GM20431 (cell line): Measurements from ENCODE around the gene C5orf15.
"Not testable (repeated sequence)": the region's sequence is repeated elsewhere in the genome, so short reads cannot be mapped to it uniquely, and the experiment has no call there.

Experiments used
- in situ Hi-C: fragments of 300-500 bp; cut with MseI, MboI; formaldehyde crosslinking; loops from one replicate; pipeline ENCODE4 v1.15.0; 2020; ENCODE audit warnings: low sequenced_read_pairs; ENCODE audit not compliant: unreplicated experiment

The C5orf15 gene

GRCh38 chr5:133941456-133942196, 26.8 kb downstream of the C5orf15 start:
- in situ Hi-C loops: no loop called here

DNA sequence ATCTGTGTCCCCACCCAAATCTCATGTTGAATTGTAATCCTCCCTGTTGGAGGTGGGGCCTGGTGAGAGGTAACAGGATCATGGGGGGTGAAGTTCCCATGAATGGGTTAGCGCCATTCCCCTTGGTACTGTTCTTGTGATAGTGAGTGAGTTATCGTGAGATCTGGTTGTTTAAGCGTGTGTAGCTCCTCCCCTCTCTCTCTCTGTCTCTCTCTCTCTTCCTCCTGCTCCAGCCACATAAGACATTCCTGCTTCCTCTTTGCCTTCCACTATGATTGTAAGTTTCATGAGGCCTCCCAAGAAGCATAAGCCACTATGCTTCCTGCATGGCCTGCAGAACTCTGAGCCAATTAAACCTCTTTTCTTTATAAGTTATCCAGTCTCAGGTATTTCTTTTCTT, 28.8 kb downstream of the C5orf15 start:
- in situ Hi-C loops: no loop called here

DNA sequence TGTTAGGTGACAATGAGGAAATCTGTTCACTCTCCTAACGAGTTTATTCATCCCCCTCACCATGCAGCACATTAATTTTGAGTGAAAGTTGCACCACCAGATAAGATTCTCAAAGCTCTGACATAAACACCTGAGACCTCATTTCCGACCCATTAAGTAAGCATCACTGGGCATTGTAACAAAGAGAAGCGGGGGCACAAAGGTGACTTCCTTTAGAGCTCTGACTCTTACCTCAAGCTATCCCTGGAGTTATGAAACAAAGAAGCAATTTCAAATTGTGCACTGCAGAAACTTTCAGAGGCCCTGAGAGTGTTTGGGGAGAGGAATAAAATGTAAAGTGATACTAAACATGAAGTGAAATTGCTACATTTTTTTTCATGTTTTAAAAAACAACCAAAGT, 29.5 kb downstream of the C5orf15 start:
- in situ Hi-C loops: no loop called here

DNA sequence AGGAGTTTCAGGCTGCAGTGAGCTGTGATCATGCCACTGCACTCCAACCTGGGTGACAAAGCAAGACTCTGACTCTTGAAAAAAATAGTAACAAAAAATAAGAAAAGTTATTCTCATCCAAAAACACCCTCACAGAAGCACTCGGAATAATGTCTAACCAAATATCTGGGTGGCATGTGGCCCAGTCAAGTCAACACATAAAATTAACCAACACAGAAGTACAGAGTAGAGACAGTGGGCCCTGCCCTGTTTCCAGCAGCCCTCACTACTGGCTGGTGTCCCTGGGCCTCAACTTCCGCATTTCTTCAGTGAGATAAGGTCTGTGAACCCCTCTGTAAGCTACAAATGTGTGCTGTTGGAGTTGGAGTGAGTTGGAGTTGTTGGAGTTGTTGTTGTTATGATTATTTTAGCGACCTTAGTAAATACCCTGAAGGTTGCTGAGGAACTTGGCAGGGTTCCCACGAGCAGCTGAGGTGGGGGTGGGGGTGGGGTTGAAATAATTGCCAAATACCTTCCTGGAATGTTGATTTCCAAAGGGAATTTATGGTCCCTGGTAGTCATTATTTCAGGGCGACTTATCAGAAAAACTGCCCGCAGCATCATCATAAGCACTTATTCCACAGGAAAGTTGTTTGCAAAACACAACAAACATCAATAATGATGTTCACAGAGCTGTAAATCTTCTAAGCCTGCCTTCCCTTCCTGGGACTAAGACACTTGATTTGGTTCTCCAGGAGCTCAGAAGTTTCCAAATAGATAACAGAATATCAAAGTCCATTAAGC, 30.2 kb downstream of the C5orf15 start:
- in situ Hi-C loops: no loop called here

- in situ Hi-C loops: not testable (repeated sequence)
These were observed 30.8 kb downstream of the C5orf15 start for GRCh38 chr5:133937628-133938027.

GRCh38 chr5:133936651-133937015, 31.8 kb downstream of the C5orf15 start:
- in situ Hi-C loops: no loop called here

DNA sequence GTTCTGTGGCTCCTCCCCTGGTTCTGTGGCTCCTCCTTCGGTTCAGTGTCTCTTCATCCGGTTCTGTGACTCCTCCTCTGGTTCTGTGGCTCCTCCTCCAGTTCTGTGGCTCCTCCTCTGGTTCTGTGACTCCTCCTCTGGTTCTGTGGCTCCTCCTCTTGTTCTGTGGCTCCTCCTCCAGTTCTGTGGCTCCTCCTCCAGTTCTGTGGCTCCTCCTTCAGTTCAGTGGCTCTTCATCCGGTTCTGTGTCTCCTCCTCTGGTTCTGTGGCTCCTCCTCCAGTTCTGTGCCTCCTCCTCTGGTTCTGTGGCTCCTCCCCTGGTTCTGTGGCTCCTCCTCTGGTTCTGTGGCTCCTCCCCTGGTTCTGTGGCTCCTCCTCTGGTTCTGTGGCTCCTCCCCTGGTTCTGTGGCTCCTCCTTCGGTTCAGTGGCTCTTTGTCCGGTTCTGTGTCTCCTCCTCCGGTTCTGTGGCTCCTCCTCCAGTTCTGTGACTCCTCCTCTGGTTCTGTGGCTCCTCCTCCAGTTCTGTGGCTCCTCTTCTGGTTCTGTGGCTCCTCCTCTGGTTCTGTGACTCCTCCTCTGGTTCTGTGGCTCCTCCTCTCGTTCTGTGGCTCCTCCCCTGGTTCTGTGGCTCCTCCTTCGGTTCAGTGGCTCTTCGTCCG, 32.3 kb downstream of the C5orf15 start:
- in situ Hi-C loops: not testable (repeated sequence)

- in situ Hi-C loops: no loop called here
These were observed 32.8 kb downstream of the C5orf15 start for GRCh38 chr5:133935667-133935940.

- in situ Hi-C loops: no loop called here
These were observed 33.4 kb downstream of the C5orf15 start for GRCh38 chr5:133934822-133935666.

DNA sequence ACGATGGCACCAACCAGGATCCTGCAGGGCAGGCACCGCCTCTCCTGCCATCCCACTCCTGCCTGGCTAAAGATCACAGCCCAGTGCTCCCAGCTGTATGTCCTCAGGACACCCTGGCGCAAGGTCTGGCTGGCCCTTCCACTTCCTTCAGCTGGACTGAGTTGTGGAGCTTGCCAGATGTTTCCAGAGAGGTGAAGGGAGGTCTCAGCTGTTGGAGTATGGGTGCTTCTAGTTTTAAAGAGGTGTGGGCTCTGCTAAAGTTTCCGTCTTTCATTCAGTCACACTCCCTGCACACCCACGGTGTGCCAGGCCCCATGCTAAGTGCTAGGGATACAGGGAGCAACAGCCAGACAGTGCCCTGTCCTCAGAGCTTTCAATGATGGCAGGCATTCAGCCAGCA, 34.1 kb downstream of the C5orf15 start:
- in situ Hi-C loops: no loop called here

DNA sequence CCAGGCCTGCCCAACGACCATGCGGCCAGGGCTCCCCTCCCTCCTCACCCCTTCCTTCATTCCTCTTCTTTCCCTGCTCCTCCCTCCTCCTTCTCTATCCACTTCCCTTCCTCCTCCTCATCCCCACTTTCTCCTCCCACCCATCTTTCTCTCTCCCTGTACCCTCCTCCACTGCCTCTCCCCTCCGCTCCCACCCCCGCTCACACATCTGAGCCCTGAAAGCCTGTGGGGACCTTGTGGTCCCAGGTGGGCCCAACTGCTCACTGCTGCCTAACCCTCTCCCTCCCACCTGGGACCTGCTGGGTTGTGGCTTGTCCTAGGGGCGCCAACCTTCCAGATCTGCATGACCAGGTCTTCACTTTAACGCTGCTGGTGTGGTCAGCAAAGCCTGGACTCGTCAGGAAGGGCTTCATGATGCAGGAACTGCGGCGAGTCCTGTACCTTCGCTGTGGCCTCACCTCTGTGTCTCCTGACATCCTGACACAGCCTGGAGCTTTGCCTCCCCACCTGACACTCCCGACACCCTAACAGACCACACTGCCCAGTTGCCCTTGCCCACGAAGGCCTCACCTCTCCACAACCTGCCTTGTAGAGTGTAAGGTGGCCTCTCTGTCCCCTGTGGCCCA, 34.6 kb downstream of the C5orf15 start:
- in situ Hi-C loops: no loop called here

GRCh38 chr5:133933169-133933509, 35.3 kb downstream of the C5orf15 start:
- in situ Hi-C loops: no loop called here

GRCh38 chr5:133932441-133933168, 35.8 kb downstream of the C5orf15 start:
- in situ Hi-C loops: no loop called here

DNA sequence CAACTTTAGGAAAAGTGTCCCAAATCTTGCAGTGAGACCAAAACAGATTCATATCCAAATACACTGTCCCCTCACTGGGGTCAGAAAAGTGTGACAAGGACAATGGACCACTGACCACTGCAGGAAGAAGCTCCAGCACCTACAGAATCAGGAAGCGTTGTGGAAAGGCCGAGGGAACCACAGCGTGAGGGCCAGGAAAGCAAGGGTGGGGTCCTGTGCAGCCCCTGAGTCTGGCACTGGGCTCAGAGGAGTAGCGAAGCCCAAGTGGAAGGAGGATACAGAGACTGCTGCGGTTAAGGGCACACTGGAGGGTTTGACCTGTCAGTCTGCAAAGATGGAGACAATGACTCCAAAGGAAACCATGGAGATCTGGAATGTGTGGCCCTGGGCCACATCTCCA, 36.9 kb downstream of the C5orf15 start:
- in situ Hi-C loops: no loop called here

DNA sequence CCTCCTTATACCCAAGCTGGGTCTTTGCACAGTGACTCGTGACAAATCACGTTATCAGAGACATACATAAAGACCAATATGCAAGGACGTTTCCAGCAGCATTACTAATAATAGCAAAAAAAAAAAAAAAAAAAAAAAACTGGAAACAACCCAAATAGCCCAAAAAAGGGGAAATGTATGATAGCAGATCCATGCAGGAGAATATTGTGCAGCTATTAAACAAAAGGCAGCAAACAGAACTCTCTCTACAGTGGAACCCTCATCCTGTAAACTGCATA, 37.7 kb downstream of the C5orf15 start:
- in situ Hi-C loops: no loop called here

DNA sequence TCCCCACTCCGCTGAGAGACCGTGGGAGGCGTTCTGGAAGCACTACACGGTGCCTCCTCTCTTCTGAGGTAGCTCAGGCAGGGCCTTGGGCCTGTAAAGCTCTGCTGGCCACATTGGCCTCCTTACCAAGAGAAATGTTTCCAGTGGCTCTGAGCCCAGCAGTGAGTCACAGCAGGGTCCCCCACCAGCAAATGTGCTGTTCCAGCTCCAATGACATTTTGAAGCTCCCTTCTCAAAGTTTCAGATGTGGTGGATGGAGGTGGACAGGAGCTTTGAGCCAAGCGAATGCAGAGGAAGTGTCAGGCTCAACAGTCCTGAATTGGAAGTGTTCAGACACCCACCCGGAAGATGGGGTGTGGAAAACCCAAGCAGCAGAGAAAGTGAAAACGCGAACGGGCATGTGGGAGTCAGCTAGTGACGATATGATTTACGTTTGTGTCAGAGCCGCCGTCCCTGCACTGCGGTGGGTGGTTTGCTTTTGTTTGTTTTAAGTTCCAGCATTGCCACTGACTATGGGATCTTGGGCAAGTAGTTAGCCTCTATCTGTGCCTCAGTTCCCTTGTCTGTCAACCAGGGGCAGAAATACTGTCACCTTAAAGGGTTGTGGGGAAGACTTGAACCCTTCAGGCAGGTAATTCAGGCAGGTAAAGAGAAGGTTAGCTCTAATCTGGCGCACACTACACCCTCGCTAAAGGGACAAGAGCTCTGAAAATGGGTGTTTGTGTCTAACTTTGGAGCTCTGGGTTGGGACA, 38.2 kb downstream of the C5orf15 start:
- in situ Hi-C loops: no loop called here

GRCh38 chr5:133928587-133929393, 39.6 kb downstream of the C5orf15 start:
- in situ Hi-C loops: no loop called here
